NCI-H1436 treated with DMSO at 0.1 percent for 48 hours (cell line): Measurements from ENCODE around the gene COL4A2.
"Not testable (repeated sequence)": the region's sequence is repeated elsewhere in the genome, so short reads cannot be mapped to it uniquely, and the experiment has no call there.

Experiments
- DNase-seq: peaks from one replicate; lab custom pipeline; 2025; lab: John Stamatoyannopoulos, UW

Gene COL4A2

GRCh38 chr13:110379905-110380341 is 72.8 kb downstream of the COL4A2 start:
- no peak for DNase-seq

- DNase-seq = no peak
These were observed 73.4 kb downstream of the COL4A2 start for GRCh38 chr13:110380359-110381028.

DNA sequence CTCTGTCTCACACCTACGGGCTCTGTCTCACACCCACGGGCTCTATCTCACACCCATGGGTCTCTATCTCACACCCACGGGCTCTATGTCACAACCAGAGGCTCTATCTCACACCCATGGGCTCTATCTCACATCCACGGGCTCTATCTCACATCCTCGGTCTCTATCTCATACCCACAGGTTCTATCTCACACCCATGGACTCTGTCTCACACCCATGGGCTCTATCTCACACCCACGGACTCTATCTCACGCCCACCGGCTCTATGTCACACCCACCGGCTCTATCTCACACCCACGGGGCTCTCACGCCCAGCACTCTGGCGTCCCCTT is 73.9 kb downstream of the COL4A2 start:
- no peak for DNase-seq

GRCh38 chr13:110382229-110382628 is 75.1 kb downstream of the COL4A2 start:
- DNase-seq = no peak

GRCh38 chr13:110382830-110383229 is 75.7 kb downstream of the COL4A2 start:
- DNase-seq = no peak

DNA sequence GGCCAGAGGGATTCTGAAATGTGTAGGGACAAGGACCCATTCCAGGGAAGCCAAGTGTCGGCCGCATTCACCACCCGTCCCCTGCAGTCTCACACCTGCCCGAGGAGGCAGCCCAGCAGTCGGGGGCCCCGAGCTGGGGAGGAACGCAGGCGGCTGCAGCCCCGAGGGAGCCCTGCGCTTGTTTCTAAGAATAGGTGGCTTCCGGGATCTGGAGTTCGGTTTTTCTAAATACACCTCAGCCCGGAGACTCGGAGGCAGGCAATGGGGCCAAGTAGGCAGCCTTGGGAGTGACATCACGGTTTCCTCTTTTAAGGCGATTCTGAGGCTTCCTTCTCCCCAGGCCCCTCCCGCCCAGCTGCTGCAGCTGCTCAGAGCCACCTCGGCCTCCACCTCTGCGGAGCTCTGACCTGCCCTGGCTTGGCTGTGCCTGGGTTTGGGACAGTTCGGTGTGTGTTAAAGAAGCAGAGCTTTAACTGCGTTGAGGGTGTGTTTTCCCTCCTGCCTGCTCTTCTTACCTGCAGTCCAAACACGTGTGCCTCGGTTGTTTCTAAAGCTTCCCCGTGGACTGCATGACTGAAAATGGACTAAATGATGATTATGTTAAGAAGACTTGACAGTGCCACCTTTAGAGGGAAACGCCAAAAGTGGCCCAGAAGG is 80.5 kb downstream of the COL4A2 start:
- DNase-seq = no peak

- no peak for DNase-seq
These were observed 81.2 kb downstream of the COL4A2 start for GRCh38 chr13:110388108-110388943.

DNA sequence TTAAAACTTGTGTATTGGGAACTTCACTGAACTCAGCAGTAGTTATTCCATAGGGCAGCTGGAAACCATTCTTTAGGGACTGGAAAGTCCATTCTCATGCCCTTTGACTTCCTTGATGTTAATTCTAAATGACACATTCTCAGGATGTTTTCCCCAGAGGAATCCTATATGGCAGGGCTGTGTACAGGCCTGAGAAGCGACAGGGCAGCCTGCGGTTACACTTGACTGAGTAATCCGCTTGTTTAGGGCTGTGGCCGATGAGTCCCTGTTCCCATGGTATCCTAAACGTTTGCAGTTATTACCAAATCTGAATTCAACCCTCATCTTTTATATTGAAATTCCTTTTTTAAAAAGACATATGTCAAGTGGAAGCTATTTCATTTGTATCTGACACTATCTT is 83.5 kb downstream of the COL4A2 start:
- DNase-seq = no peak

- DNase-seq = no peak
These were observed 84.2 kb downstream of the COL4A2 start for GRCh38 chr13:110391273-110391672.

- DNase-seq = no peak
These were observed 85.6 kb downstream of the COL4A2 start for GRCh38 chr13:110392510-110393240.

DNA sequence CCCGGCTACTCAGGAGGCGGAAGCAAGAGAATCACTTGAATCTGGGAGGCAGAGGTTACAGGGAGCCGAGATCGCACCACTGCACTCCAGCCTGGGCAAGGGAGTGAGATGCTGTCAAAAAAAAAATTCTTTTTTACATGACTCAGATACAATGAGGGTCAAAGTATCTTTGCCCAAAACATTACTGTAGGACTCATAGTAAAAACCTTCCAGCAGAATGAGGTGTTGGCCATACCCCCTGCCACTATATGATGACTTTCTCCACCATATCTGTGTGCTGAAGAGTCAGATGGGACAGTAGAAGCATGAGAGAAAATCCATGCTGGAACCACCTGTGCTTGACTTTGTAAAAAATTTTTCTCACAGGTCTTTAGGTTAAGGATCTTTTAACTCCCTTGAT is 86.7 kb downstream of the COL4A2 start:
- no peak for DNase-seq

- DNase-seq = no peak
These were observed 87.3 kb downstream of the COL4A2 start for GRCh38 chr13:110394371-110394841.

GRCh38 chr13:110395616-110396015 is 88.5 kb downstream of the COL4A2 start:
- DNase-seq = not testable (repeated sequence)

GRCh38 chr13:110396476-110396875 is 89.4 kb downstream of the COL4A2 start:
- no peak for DNase-seq

DNA sequence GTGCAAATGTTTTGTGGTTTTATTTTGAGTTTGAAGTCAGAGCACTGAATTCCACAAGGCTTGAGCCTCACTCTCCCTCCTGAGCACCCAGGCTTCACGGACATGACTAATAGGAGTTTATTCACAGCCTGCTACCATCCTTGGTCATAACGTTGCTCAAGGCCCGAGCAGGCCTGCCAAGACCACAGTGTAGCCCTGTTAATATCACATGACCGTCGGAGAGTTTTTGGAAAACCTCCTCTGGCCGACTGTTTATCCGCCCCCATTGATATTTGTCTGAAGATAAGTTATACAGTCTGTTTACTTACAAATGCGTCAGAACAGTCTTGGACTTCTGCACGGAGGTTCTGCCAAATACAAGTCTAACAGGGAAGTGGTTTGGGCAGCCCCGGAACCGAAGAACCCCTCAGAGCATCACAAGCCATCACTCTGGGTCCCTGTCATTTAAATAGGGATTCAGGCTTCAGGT is 89.9 kb downstream of the COL4A2 start:
- DNase-seq = no peak

DNA sequence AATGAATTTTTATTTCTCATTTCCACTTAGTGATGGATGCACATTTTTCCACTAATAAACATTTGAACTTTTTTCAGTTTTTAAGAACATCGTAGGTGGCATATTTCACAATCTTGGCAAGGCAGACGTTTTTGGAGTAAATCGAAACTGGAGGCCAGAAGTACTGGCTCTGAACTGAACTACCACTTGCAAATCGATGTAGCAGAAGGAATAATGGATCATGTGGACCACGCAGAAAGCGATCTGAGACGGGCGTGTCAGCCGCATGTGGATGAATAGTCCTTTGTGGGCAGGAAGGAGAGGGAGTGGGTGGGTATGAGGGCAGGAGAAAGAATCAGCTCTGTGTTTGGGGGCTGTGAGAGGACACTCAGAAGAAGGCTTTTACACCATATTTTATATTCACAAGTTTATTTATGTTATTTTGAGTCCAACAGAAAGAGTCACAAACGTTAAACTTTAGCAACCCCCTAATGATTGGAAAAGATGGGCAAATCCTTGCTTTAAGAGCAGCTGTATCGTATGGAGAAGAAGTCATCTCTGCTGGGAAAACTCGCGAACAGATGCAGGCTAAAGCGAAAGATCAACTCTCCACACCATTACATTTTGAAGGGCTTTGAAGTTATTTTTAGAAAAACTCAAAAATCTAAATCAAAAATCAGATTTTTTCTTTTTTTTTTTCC is 90.5 kb downstream of the COL4A2 start:
- DNase-seq = no peak

- no peak for DNase-seq
These were observed 91.8 kb downstream of the COL4A2 start for GRCh38 chr13:110398564-110399507.

DNA sequence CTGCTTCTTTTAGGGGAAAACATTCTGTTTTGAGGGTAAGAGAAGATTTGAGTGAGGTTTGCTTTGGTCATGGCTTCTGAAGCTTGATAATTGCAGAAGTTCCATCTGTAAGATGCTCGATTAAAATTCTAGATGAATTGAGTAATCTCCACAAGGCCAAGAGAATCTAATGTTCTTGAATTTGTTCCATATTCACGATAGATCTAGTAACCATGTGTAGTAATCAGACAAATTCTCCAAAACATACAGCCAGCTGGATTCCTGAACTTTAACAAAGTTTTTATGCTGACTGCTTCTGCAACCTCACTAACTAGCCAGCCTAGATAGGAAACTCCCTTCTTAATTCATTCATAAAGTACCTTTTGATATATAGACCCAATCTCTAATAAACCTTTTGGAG is 92.7 kb downstream of the COL4A2 start:
- no peak for DNase-seq

GRCh38 chr13:110400786-110401533 is 93.9 kb downstream of the COL4A2 start:
- no peak for DNase-seq
